ENCODE data around the gene GRM7. TPM values are rescaled to one million over a fixed set of nuclear protein-coding genes. Genes with fewer than 3 reads are reported as not detected.

Gene GRM7
- total RNA-seq, 1 experiment from 2014 or later, result 0.28 TPM

- Histone ChIP-seq H3K56ac (ENCODE audit: insufficient read length, low read depth, low read length) (no peak overlapping the region), H4K20me1 (ENCODE audit: control insufficient read depth, insufficient read depth, insufficient read length) (no peaks in the 10 kb centered on the region), H2BK120ac (ENCODE audit: low read depth, low read length, poor library complexity, severe bottlenecking) (no peak overlapping the region), H3T11ph (ENCODE audit: low read length) (no peak overlapping the region), H3K4me1 (ENCODE audit: insufficient read depth, low read length) (peaks cover 2% of the 10 kb centered on the region; the same call in 1 of the 2 replicates), H3K4me2 (ENCODE audit: insufficient read depth, insufficient read length, low read length) (no peak overlapping the region), H4K8ac (replicated peaks; ENCODE audit: insufficient read length, low read depth, low read length) (no peak overlapping the region), H3K27ac (ENCODE audit: insufficient read length, low read depth, low read length) (no peak overlapping the region), H3K79me1 (ENCODE audit: insufficient read depth, low read depth, low read length, poor library complexity, severe bottlenecking) (no peaks in the 10 kb centered on the region), H3K9me3 (ENCODE audit: control insufficient read depth, low read depth, low read length) (no peaks in the 10 kb centered on the region), H2BK15ac (ENCODE audit: low read depth, low read length) (no peak overlapping the region), H2BK5ac (ENCODE audit: insufficient read length, low read length) (no peak overlapping the region), H4K5ac (ENCODE audit: insufficient read length, low read depth, low read length) (no peak overlapping the region), H2BK20ac (ENCODE audit: low read depth, low read length, poor library complexity, severe bottlenecking) (no peak overlapping the region), H2AK5ac (ENCODE audit: insufficient read length, low read length) (no peak overlapping the region), H2BK12ac (ENCODE audit: insufficient read length, low read depth, low read length) (no peak overlapping the region), H3K23ac (ENCODE audit: insufficient read length, low read depth, low read length) (no peak overlapping the region), H3K14ac (ENCODE audit: insufficient read depth, low read length) (no peak overlapping the region), H3K27me3 (ENCODE audit: insufficient read depth, low read length) (no peaks in the 10 kb centered on the region), H3K9ac (ENCODE audit: extremely low read depth, insufficient read length, low read length) (no peak overlapping the region), H2AFZ (ENCODE audit: low read length) (no peak overlapping the region), H4K91ac (ENCODE audit: insufficient read length, low read depth, low read length) (no peak overlapping the region), H3K18ac (ENCODE audit: insufficient read length, low read depth, low read length) (no peak overlapping the region), H3K23me2 (ENCODE audit: insufficient read length, low read depth, low read length, poor library complexity, severe bottlenecking) (no peaks in the 10 kb centered on the region), H3K79me2 (ENCODE audit: insufficient read depth, low read length) (no peaks in the 10 kb centered on the region), H3K4ac (ENCODE audit: low read depth, low read length) (no peak overlapping the region)
- H3K9me3 Mint-ChIP-seq, result peaks cover 6 to 11% of the 10 kb centered on the region in 2 experiments; a peak in 4 of 5 replicates
- peaks cover 2 to 12% (median 7%) of the 10 kb centered on the region in 3 experiments; a peak in 6 of 7 replicates for H3K36me3 Mint-ChIP-seq (ENCODE audit: insufficient read depth in 1 of 3, low read depth in 3 of 3)
- no peak for TF ChIP-seq CTCF (conservative IDR thresholded peaks at IDR 0.05)
- peaks cover 16% of the 10 kb centered on the region in 2 experiments for H3K4me1 Mint-ChIP-seq
- no peak overlapping the region for H3K27ac Mint-ChIP-seq
- H3K27me3 Mint-ChIP-seq (ENCODE audit: low read depth), result no peaks in the 10 kb centered on the region
- WGBS (ENCODE audit: extremely low coverage, insufficient read length, low lambda C conversion rate), result no CpG with 5 or more reads among the region's 6 CpGs
- H3K4me3 Mint-ChIP-seq, result no peak overlapping the region
- no peak for DNase-seq
Observed at GRCh38 chr3:7687428-7688147, 826.7 kb downstream of the GRM7 start.
